Suppressor macrophage treated with lipopolysaccharide for 4 hours (primary cell): ENCODE measurements around the gene SND1.

Experiments
- DNase-seq: peaks from one replicate; pipeline ENCODE4 v3.0.0-alpha.2; 2020

The SND1 gene

GRCh38 chr7:128006550-128007302, 354.7 kb downstream of the SND1 start:
- no peak for DNase-seq

GRCh38 chr7:128007303-128007680, 355.3 kb downstream of the SND1 start:
- DNase-seq: no peak

- DNase-seq: no peak
Observed at GRCh38 chr7:128008141-128008540, 356.1 kb downstream of the SND1 start.

GRCh38 chr7:128008744-128009143, 356.8 kb downstream of the SND1 start:
- no peak for DNase-seq

GRCh38 chr7:128010391-128011127, 358.6 kb downstream of the SND1 start:
- DNase-seq: no peak

GRCh38 chr7:128011131-128011661, 359.2 kb downstream of the SND1 start:
- no peak for DNase-seq

GRCh38 chr7:128014811-128015210, 362.8 kb downstream of the SND1 start:
- no peak for DNase-seq

GRCh38 chr7:128017460-128017859, 365.5 kb downstream of the SND1 start:
- DNase-seq: no peak

- DNase-seq: peak; percentile 29
Observed at GRCh38 chr7:128017862-128018845, 366.2 kb downstream of the SND1 start.

- no peak for DNase-seq
Observed at GRCh38 chr7:128019288-128019687, 367.3 kb downstream of the SND1 start.

GRCh38 chr7:128020159-128020558, 368.2 kb downstream of the SND1 start:
- no peak for DNase-seq

GRCh38 chr7:128021366-128021765, 369.4 kb downstream of the SND1 start:
- DNase-seq: no peak

GRCh38 chr7:128022631-128023532, 370.9 kb downstream of the SND1 start:
- peak; percentile 35 for DNase-seq

GRCh38 chr7:128024151-128024550, 372.2 kb downstream of the SND1 start:
- DNase-seq: no peak

GRCh38 chr7:128025380-128025779, 373.4 kb downstream of the SND1 start:
- no peak for DNase-seq

- peak; percentile 32 for DNase-seq
Observed at GRCh38 chr7:128025819-128026218, 373.8 kb downstream of the SND1 start.

GRCh38 chr7:128026551-128026950, 374.6 kb downstream of the SND1 start:
- no peak for DNase-seq

- DNase-seq: no peak
Observed at GRCh38 chr7:128027485-128027980, 375.5 kb downstream of the SND1 start.

- no peak for DNase-seq
Observed at GRCh38 chr7:128029405-128029995, 377.5 kb downstream of the SND1 start.

GRCh38 chr7:128030263-128030653, 378.3 kb downstream of the SND1 start:
- no peak for DNase-seq
